IMR-90 (cell line): ENCODE data around the gene S100A12. TPM values are rescaled to one million over a fixed set of nuclear protein-coding genes. Genes with fewer than 3 reads are reported as not detected.

Experiments
- ATAC-seq: fragments of 200-7000 bp; cut with Tn5 transposase; 2 replicates; pipeline ENCODE4 v1.9.1; 2020; ENCODE audit warnings: low read depth, mild to moderate bottlenecking, moderate library complexity
- BruUV-seq: library from RNA; stranded (reverse); fragments of 400-500 nt; replicated peaks from 2 replicates; lab custom pipeline; 2021; lab: Mats Ljungman, UMichigan
- CTCF ChIA-PET: fragments of 300-600 bp; formaldehyde crosslinking; extraction: SDS; loops from one replicate; lab custom pipeline; 2021; ENCODE audit warnings: antibody characterized with exemption; lab: Yijun Ruan, JAX
- POLR2A ChIA-PET: fragments of 300-600 bp; sonication (Branson Sonifier 250); formaldehyde crosslinking; loops from one replicate; lab custom pipeline; 2022; ENCODE audit warnings: antibody characterized with exemption; ENCODE audit not compliant: unreplicated experiment; lab: Charles Lee
- DNase-seq: peaks from one replicate; pipeline ENCODE4 v3.0.0; 2013
- H2AFZ ChIP-seq: replicated peaks from 2 replicates; pipeline ENCODE3; 2013; ENCODE audit warnings: low read length, mild to moderate bottlenecking; ENCODE audit not compliant: poor library complexity
- H2AK5ac ChIP-seq: 2 replicates; pipeline ENCODE4 v1.6.1; 2013; ENCODE audit warnings: low read depth, low read length, inconsistent platforms
- H2AK9ac ChIP-seq: replicated peaks from 2 replicates; pipeline ENCODE3; 2013; ENCODE audit warnings: mild to moderate bottlenecking, low read depth, low read length, moderate library complexity; ENCODE audit not compliant: poor library complexity
- H2BK120ac ChIP-seq: 2 replicates; pipeline ENCODE4 v1.6.1; 2013; ENCODE audit warnings: low read depth, low read length, inconsistent platforms
- H2BK15ac ChIP-seq: 3 replicates; pipeline ENCODE4 v1.6.1; 2013; ENCODE audit warnings: low read depth, low read length, inconsistent platforms
- H2BK20ac ChIP-seq: 2 replicates; pipeline ENCODE4 v1.6.1; 2013; ENCODE audit warnings: low read depth, mild to moderate bottlenecking, inconsistent platforms, low read length, moderate library complexity
- H2BK5ac ChIP-seq: 2 replicates; pipeline ENCODE4 v1.6.1; 2013; ENCODE audit warnings: mild to moderate bottlenecking, low read depth, low read length, inconsistent platforms; ENCODE audit not compliant: poor library complexity, severe bottlenecking
- H3K14ac ChIP-seq: replicated peaks from 2 replicates; pipeline ENCODE4 v1.6.1; 2013; ENCODE audit warnings: low read depth, low read length, inconsistent platforms
- H3K18ac ChIP-seq: 2 replicates; pipeline ENCODE4 v1.6.1; 2013; ENCODE audit warnings: low read depth, low read length, control low read depth
- H3K23ac ChIP-seq: 2 replicates; pipeline ENCODE4 v1.6.1; 2013; ENCODE audit warnings: low read depth, low read length, inconsistent platforms
- H3K27ac ChIP-seq: 2 replicates; pipeline ENCODE4 v1.5.1; 2013; ENCODE audit warnings: mild to moderate bottlenecking, control low read depth, low read length; ENCODE audit not compliant: insufficient read depth
- H3K27me3 ChIP-seq: 2 replicates; pipeline ENCODE4 v1.6.1; 2013; ENCODE audit warnings: low read length; ENCODE audit not compliant: control insufficient read depth, insufficient read depth
- H3K36me3 ChIP-seq: 2 replicates; pipeline ENCODE4 v1.6.1; 2013; ENCODE audit warnings: low read length, mixed read lengths; ENCODE audit not compliant: control insufficient read depth, insufficient read depth
- H3K4ac ChIP-seq: 2 replicates; pipeline ENCODE4 v1.6.1; 2013; ENCODE audit warnings: low read depth, low read length, inconsistent platforms
- H3K4me1 ChIP-seq: 2 replicates; pipeline ENCODE4 v1.6.1; 2013; ENCODE audit warnings: low read length, mixed read lengths; ENCODE audit not compliant: control insufficient read depth, insufficient read depth
- H3K4me2 ChIP-seq: 2 replicates; pipeline ENCODE4 v1.6.1; 2013; ENCODE audit warnings: low read depth, mild to moderate bottlenecking, control low read depth, low read length, moderate library complexity
- H3K4me3 ChIP-seq: 2 replicates; pipeline ENCODE4 v1.5.1; 2013; ENCODE audit warnings: low read depth, mild to moderate bottlenecking, control low read depth, low read length, moderate library complexity; ENCODE audit not compliant: insufficient read depth
- H3K56ac ChIP-seq: 2 replicates; pipeline ENCODE4 v1.6.1; 2013; ENCODE audit warnings: low read length, inconsistent platforms; ENCODE audit not compliant: insufficient read depth; ENCODE audit errors: extremely low read depth
- H3K79me1 ChIP-seq, 2 experiments: 2 replicates each; pipeline ENCODE4 v1.6.1; 2013; ENCODE audit warnings: low read length in 2 of 2, inconsistent platforms in 1 of 2, low read depth in 1 of 2
- H3K9ac ChIP-seq: 2 replicates; pipeline ENCODE4 v1.6.1; 2013; ENCODE audit warnings: low read depth, low read length, control low read depth
- H3K9me1 ChIP-seq: 2 replicates; pipeline ENCODE4 v1.6.1; 2013; ENCODE audit warnings: low read length, inconsistent platforms; ENCODE audit not compliant: insufficient read depth
- H3K9me3 ChIP-seq: 2 replicates; pipeline ENCODE4 v1.6.1; 2013; ENCODE audit warnings: low read length; ENCODE audit not compliant: control insufficient read depth, insufficient read depth
- H4K20me1 ChIP-seq: 2 replicates; pipeline ENCODE4 v1.6.1; 2013; ENCODE audit warnings: low read length, inconsistent platforms; ENCODE audit not compliant: insufficient read depth
- H4K5ac ChIP-seq: 2 replicates; pipeline ENCODE4 v1.6.1; 2013; ENCODE audit warnings: mild to moderate bottlenecking, low read depth, low read length, control low read depth
- H4K8ac ChIP-seq, 2 experiments: 2 replicates each; pipeline ENCODE4 v1.6.1; 2013; ENCODE audit warnings: low read depth in 2 of 2, low read length in 2 of 2, control low read depth in 1 of 2, inconsistent platforms in 1 of 2
- H4K91ac ChIP-seq: 2 replicates; pipeline ENCODE4 v1.6.1; 2013; ENCODE audit warnings: low read depth, low read length, inconsistent platforms; ENCODE audit not compliant: insufficient read depth
- RFX5 ChIP-seq: IDR thresholded peaks from 2 replicates; pipeline ENCODE4 v1.8.0; 2012; ENCODE audit warnings: low read depth, mild to moderate bottlenecking, low read length, moderate library complexity
- WGBS, 2 experiments: methylation state at CpG; one replicate each; pipeline versions ENCODE4 v1.1.5 to v1.1.7; 2013; ENCODE audit warnings: missing lambda C conversion rate in 2 of 2; ENCODE audit not compliant: insufficient read length in 1 of 2; ENCODE audit errors: extremely low coverage in 2 of 2; 5-methylcytosine and 5-hydroxymethylcytosine counted together
- dilution Hi-C: fragments of 300-500 bp; cut with HindIII; formaldehyde crosslinking; loops from one replicate; pipeline ENCODE4 v1.14.3; 2018; ENCODE audit warnings: low sequenced_read_pairs; ENCODE audit not compliant: unreplicated experiment
- in situ Hi-C: fragments of 300-500 bp; cut with MboI; formaldehyde crosslinking; loops from 3 replicates; pipeline ENCODE4 v1.14.3; 2019; ENCODE audit warnings: low sequenced_read_pairs, inconsistent platforms, mixed read lengths
- intact Hi-C: fragments of 100-400 bp; cut with micrococcal nuclease; formaldehyde crosslinking; loops from 2 replicates; pipeline ENCODE4 v1.10.0; 2022
- polyA plus RNA-seq, 3 experiments: library from polyadenylated mRNA; depleted of rRNA; stranded (reverse); fragments of >200 nt; gene quantifications; 2 replicates each; pipeline ENCODE4 v1.2.3, GENCODE V29; 2012; ENCODE audit warnings: low replicate concordance in 1 of 3
- total RNA-seq: library from RNA; depleted of rRNA; stranded (reverse); fragments of >200 nt; gene quantifications from 2 replicates; pipeline ENCODE4 v1.2.3, GENCODE V29; 2012

Gene S100A12
- total and polyA plus RNA-seq, 2 of the 4 experiments (the other 2 are of a cell fraction): not detected

GRCh38 chr1:153361480-153362109 is 13.8 kb downstream of the S100A12 start:
- Histone ChIP-seq H3K14ac (no peak overlapping the region), H3K9me1 (no peaks in the 10 kb centered on the region), H2AK5ac (no peak overlapping the region), H4K8ac (no peak overlapping the region), H3K4ac (no peak overlapping the region), H3K23ac (no peak overlapping the region), H2BK20ac (no peak overlapping the region), H3K18ac (no peak overlapping the region), H4K20me1 (no peaks in the 10 kb centered on the region), H4K5ac (no peak overlapping the region), H3K36me3 (no peaks in the 10 kb centered on the region), H3K27me3 (peaks cover 14% of the 10 kb centered on the region), H2AFZ (no peak overlapping the region), H3K9ac (no peak overlapping the region), H2BK15ac (no peak overlapping the region), H3K4me3 (no peak overlapping the region), H2BK5ac (no peak overlapping the region), H3K9me3 (no peaks in the 10 kb centered on the region), H4K91ac (no peak overlapping the region), H2AK9ac (no peak overlapping the region), H3K79me1 (no peaks in the 10 kb centered on the region), H2BK120ac (no peak overlapping the region), H3K27ac (no peak overlapping the region), H3K56ac (no peak overlapping the region), H3K4me2 (no peak overlapping the region), H3K4me1 (no peaks in the 10 kb centered on the region)
- POLR2A ChIA-PET: no interaction called here
- dilution Hi-C loops (no loop called here), intact Hi-C loops (no loop called here), in situ Hi-C loops (no loop called here)
- 30% methylated on average over 2 of the region's 4 CpGs; no CpG with 5 or more reads in 1 of the 2 experiments for WGBS, 2 experiments
- ATAC-seq (no peak), DNase-seq (no peak)
- BruUV-seq: no TSS peak
- CTCF ChIA-PET: no interaction called here
- TF ChIP-seq RFX5: no peak
